ENCODE results near the gene HIPK1. TPM values are rescaled to one million over a fixed set of nuclear protein-coding genes. Genes with fewer than 3 reads are reported as not detected.
A peak's percentile ranks its signal among the peaks of the same experiment; 100 is the strongest.

HIPK1 gene
- polyA plus RNA-seq, 1 donor from 2014 or later, result 6.1 TPM

GRCh38 chr1:113976609-113977278 is 47.6 kb downstream of the HIPK1 start:
- no peaks in the 10 kb centered on the region for H3K9me3 Mint-ChIP-seq
- peak overlapping the region in 1 of 4 donors; percentile 27 for H3K4me3 Mint-ChIP-seq
- H3K27ac Mint-ChIP-seq, result no peak overlapping the region
- peaks cover 2% of the 10 kb centered on the region for H3K36me3 Mint-ChIP-seq
- no peaks in the 10 kb centered on the region for H3K27me3 Mint-ChIP-seq
- H3K4me1 Mint-ChIP-seq, result peaks cover 0 to 5% (median 2%) of the 10 kb centered on the region in 3 donors

GRCh38 chr1:113977906-113978305 is 48.8 kb downstream of the HIPK1 start:
- H3K36me3 Mint-ChIP-seq, result peaks cover 2% of the 10 kb centered on the region
- H3K27ac Mint-ChIP-seq, result no peak overlapping the region
- peaks cover 0 to 5% (median 2%) of the 10 kb centered on the region in 3 donors for H3K4me1 Mint-ChIP-seq
- H3K9me3 Mint-ChIP-seq, result no peaks in the 10 kb centered on the region
- no peaks in the 10 kb centered on the region for H3K27me3 Mint-ChIP-seq
- H3K4me3 Mint-ChIP-seq, result no peak overlapping the region

DNA sequence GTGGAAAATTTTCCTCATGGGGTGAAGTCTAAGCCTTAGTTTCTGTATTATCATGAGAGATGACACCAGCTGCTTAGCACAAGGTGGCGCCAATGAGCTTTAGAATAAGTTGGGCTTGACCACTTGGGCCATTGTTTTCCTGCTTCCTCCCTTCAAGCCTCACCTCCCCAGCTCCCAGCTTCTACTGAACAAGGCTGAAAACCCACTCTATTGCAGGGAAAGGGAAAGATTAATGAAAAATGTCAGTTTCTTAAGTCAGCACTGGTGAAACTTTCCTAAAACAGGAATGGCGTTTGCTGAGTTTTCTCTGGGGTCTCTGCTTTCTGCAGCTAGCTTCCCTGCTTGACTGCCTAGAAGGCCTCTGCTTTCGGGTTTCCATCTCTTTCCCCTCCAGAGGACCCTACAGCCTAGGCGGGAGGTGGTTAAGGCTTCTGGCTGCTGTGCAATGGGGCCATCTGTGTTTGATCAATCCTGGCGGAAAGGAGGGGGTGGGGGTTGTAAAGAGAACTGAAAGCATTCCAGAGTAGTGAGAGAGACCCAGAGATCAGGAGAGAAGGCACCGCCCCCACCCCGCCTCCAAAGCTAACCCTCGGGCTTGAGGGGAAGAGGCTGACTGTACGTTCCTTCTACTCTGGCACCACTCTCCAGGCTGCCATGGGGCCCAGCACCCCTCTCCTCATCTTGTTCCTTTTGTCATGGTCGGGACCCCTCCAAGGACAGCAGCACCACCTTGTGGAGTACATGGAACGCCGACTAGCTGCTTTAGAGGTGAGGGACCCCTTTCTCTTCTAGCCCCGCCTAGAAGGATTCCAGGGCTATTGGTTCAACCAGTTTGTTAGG is 50.0 kb downstream of the HIPK1 start, which contains the start of gene OLFML3:
OLFML3 (plus strand) TSS at position 612 of the 840 bp plus-strand sequence; CDS start at position 655, 43 bp downstream.
- H3K4me1 Mint-ChIP-seq, result peaks cover 0 to 5% (median 2%) of the 10 kb centered on the region in 3 donors
- no peaks in the 10 kb centered on the region for H3K9me3 Mint-ChIP-seq
- H3K36me3 Mint-ChIP-seq, result peaks cover 2% of the 10 kb centered on the region
- no peak within 1 kb of the TSS for H3K4me3 Mint-ChIP-seq
- H3K27ac Mint-ChIP-seq, result peak within 1 kb of the TSS in 2 of 3 donors; percentile 49 to 57
- H3K27me3 Mint-ChIP-seq, result no peaks in the 10 kb centered on the region

DNA sequence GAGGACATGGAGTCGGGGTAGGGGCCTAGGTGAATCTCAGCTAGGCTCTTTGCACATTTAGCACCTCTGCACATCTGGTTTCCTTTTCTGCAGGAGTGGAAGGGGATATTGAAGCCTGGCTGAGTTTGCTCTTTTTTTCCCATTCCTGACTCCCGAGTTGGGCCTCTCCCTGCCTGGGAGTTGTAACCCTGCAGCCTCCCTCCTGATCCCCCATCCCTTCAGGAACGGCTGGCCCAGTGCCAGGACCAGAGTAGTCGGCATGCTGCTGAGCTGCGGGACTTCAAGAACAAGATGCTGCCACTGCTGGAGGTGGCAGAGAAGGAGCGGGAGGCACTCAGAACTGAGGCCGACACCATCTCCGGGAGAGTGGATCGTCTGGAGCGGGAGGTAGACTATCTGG is 51.0 kb downstream of the HIPK1 start:
- H3K4me3 Mint-ChIP-seq, result no peak overlapping the region
- H3K36me3 Mint-ChIP-seq, result peaks cover 2% of the 10 kb centered on the region
- no peaks in the 10 kb centered on the region for H3K9me3 Mint-ChIP-seq
- no peak overlapping the region for H3K27ac Mint-ChIP-seq
- peaks cover under 1 to 5% (median 1%) of the 10 kb centered on the region in 3 donors for H3K4me1 Mint-ChIP-seq
- no peaks in the 10 kb centered on the region for H3K27me3 Mint-ChIP-seq

DNA sequence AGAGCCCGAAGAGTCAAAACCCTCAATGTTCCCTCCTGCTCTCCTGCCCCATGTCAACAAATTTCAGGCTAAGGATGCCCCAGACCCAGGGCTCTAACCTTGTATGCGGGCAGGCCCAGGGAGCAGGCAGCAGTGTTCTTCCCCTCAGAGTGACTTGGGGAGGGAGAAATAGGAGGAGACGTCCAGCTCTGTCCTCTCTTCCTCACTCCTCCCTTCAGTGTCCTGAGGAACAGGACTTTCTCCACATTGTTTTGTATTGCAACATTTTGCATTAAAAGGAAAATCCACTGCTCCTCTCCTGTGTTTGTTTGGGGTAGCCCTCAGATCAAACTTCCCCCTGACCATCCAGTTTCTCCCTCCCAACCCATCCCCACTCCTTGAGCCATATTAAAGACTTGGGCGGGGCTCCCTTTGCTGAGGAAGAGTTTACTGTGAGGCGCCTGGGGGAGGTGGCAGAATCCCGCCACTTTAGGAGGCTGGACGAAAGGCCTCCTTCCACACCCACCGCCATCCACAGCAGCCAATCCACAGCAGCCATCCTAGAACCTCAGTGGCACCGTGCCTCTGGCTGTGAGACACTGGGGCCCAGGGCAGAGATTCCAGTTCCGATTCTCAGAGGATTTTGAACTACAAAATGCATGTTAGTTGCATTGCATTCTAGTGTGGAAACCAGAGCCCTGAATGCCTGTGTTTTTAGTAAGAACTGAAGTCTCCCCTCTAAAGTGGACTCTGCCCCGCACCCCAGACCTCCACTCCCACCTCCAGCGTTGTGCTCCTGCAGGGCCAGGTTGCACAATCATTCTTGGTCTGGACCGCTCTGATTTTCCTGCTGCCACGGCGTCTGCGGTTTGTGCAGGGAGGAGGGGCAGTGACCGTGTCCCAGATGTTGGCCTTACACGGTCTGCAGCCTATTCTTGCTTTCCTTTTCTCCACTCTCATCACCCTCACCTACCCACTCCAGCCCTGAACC is 53.1 kb downstream of the HIPK1 start:
- no peaks in the 10 kb centered on the region for H3K36me3 Mint-ChIP-seq
- no peak overlapping the region for H3K4me3 Mint-ChIP-seq
- H3K9me3 Mint-ChIP-seq, result peaks cover 0 to 2% (median 0%) of the 10 kb centered on the region in 3 donors
- H3K27me3 Mint-ChIP-seq, result no peaks in the 10 kb centered on the region
- H3K27ac Mint-ChIP-seq, result peak overlapping the region in 1 of 3 donors; percentile 27
- H3K4me1 Mint-ChIP-seq, result peaks cover 0 to 5% (median 1%) of the 10 kb centered on the region in 3 donors

DNA sequence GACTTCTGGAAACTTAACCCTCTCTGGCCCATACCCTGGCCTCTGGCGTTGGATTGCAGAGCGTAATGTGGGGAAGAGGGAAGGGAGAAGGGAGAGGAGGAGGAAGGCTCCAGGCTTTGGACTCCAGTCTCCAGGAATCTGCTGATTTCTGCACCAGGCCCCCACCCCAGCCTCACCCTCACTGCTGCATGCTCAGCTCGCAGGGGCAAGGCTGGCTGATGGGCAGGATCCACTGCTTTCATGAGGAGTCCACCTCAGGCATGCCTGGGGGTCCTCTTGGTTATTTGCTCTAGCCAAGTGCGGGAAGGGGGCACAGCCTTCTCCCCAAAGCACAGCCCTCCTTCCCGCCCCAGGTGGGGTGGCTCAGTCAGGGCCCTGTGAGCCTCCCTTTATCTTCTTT is 53.8 kb downstream of the HIPK1 start:
- Mint-ChIP-seq H3K9me3 (peaks cover 0 to 6% (median 0%) of the 10 kb centered on the region in 3 donors), H3K4me1 (peaks cover 0 to 5% (median 1%) of the 10 kb centered on the region in 3 donors), H3K4me3 (no peak overlapping the region), H3K36me3 (no peaks in the 10 kb centered on the region), H3K27ac (peak overlapping the region in 1 of 3 donors; percentile 50), H3K27me3 (no peaks in the 10 kb centered on the region)

DNA sequence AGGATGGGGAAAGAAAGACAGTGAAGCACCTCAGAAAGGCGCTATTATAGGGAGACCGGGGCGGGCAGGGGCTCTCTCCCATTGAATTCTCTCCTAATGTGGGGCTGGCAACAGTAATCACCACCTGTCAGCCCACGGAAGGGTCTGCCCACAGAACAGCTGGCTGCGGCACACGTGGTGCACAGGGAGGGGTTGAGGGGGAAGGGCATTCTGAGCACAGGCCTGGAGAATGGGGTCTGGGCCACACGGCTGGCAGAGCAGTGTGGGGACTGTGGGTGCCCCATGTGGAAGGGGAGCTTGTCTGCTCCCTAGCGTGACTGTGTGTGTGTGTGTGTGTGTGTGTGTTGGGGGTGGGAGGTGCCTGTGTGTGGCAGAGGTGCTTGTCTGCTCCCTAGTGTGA is 54.3 kb downstream of the HIPK1 start:
- H3K27ac Mint-ChIP-seq, result peak overlapping the region in 1 of 3 donors; percentile 50
- H3K36me3 Mint-ChIP-seq, result no peaks in the 10 kb centered on the region

DNA sequence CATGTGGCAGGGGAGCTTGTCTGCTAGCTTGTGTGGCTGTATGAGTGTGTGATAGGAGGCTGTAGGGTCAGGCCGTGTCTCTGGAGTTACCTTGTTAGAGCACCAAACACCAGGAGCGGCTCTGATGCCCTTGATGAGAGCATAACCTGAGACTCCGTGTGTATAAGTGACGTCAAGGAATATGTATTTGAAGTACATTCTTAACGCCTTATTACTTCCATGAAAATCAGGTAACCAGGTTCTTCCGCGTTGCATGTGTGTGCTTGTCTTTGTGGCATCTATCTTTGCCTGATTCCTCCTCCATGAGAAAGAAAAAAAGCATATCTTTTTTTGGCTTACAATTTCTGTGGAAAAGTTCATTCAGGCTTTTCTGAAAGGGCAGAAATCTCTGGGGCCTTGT is 54.7 kb downstream of the HIPK1 start:
- Mint-ChIP-seq H3K9me3 (peaks cover 0 to 6% (median 0%) of the 10 kb centered on the region in 3 donors), H3K4me1 (peaks cover 0 to 2% (median 1%) of the 10 kb centered on the region in 3 donors), H3K4me3 (no peak overlapping the region), H3K36me3 (no peaks in the 10 kb centered on the region), H3K27ac (no peak overlapping the region), H3K27me3 (no peaks in the 10 kb centered on the region)

More for the DNA sequence above, 54.3 kb downstream of the HIPK1 start:
- peaks cover 0 to 6% (median 0%) of the 10 kb centered on the region in 3 donors for H3K9me3 Mint-ChIP-seq
- H3K4me3 Mint-ChIP-seq, result no peak overlapping the region
- peaks cover 0 to 5% (median 1%) of the 10 kb centered on the region in 3 donors for H3K4me1 Mint-ChIP-seq
- H3K27me3 Mint-ChIP-seq, result no peaks in the 10 kb centered on the region

GRCh38 chr1:113984710-113985109 is 55.6 kb downstream of the HIPK1 start:
- no peaks in the 10 kb centered on the region for H3K36me3 Mint-ChIP-seq
- peaks cover 0 to 9% (median 0%) of the 10 kb centered on the region in 3 donors for H3K9me3 Mint-ChIP-seq
- no peak overlapping the region for H3K4me3 Mint-ChIP-seq
- no peak overlapping the region for H3K27ac Mint-ChIP-seq
- peaks cover 0 to 1% (median 0%) of the 10 kb centered on the region in 3 donors for H3K4me1 Mint-ChIP-seq
- peaks cover 2% of the 10 kb centered on the region for H3K27me3 Mint-ChIP-seq

- Mint-ChIP-seq H3K4me1 (peaks cover 0 to 1% (median 0%) of the 10 kb centered on the region in 3 donors), H3K4me3 (no peak overlapping the region), H3K27me3 (peaks cover 12% of the 10 kb centered on the region), H3K36me3 (no peaks in the 10 kb centered on the region), H3K27ac (no peak overlapping the region), H3K9me3 (peaks cover 0 to 9% (median 0%) of the 10 kb centered on the region in 3 donors)
Measured at GRCh38 chr1:113986802-113987201, 57.7 kb downstream of the HIPK1 start.

GRCh38 chr1:113987259-113987658 is 58.1 kb downstream of the HIPK1 start:
- Mint-ChIP-seq H3K27ac (no peak overlapping the region), H3K4me1 (peaks cover 0 to 1% (median 0%) of the 10 kb centered on the region in 3 donors), H3K4me3 (no peak overlapping the region), H3K9me3 (peaks cover 0 to 9% (median 0%) of the 10 kb centered on the region in 3 donors), H3K36me3 (no peaks in the 10 kb centered on the region), H3K27me3 (peaks cover 12% of the 10 kb centered on the region)

DNA sequence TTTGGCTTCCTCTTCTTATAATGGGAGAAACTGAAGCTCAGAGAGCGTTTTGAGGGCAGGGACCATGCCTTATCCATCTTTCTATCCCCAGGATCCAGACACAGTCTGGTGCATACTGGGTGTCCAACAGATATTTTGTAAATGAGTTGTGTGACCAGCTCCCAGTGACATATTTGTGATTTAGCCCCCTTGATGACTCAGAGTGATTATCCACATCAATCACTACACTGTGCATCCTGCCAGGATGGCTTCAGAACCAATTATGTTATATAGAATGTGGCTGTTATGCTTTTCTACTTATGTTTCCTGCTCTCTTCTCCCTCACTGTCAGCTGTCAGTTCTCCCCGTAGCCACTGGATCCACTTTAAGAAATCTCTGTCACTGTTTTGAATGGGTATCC is 61.4 kb downstream of the HIPK1 start:
- Mint-ChIP-seq H3K4me3 (no peak overlapping the region), H3K27ac (no peak overlapping the region), H3K27me3 (peaks cover 12% of the 10 kb centered on the region), H3K4me1 (no peaks in the 10 kb centered on the region), H3K9me3 (peaks cover 4 to 24% (median 13%) of the 10 kb centered on the region in 3 donors), H3K36me3 (peaks cover 3% of the 10 kb centered on the region)

GRCh38 chr1:113990961-113991360 is 61.8 kb downstream of the HIPK1 start:
- H3K4me1 Mint-ChIP-seq, result no peaks in the 10 kb centered on the region
- no peak overlapping the region for H3K4me3 Mint-ChIP-seq

DNA sequence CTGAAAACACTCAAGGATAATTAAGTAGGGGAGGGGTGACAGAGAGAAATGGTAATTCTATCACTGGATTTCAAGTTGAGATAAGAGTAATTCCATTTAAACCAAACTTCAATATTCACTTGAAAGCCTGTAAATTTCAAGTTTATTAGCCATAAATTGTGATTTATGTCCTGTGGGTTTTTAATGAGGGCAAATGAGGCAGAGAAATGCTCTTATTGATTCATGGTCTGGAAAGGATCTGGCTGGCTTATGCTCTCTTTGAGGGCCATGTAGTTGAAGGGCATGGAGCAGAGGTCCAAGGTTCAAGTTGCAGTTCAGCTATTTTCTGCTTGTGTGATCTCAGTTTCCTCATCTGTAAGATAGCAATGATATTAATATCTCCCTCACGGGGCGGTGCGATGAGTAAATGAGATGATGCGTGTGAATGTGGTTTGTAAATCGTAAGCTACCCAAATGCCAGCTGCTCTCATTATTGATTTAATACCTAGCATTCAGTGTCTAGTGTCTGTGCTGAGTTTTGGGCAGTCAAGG is 62.4 kb downstream of the HIPK1 start:
- Mint-ChIP-seq H3K4me1 (no peaks in the 10 kb centered on the region), H3K27ac (no peak overlapping the region), H3K36me3 (peaks cover 3% of the 10 kb centered on the region), H3K9me3 (peaks cover 6 to 24% (median 15%) of the 10 kb centered on the region in 3 donors), H3K27me3 (peaks cover 12% of the 10 kb centered on the region), H3K4me3 (no peak overlapping the region)

More at GRCh38 chr1:113990961-113991360, 61.8 kb downstream of the HIPK1 start:
- Mint-ChIP-seq H3K27ac (no peak overlapping the region), H3K9me3 (peaks cover 6 to 24% (median 15%) of the 10 kb centered on the region in 3 donors), H3K36me3 (peaks cover 3% of the 10 kb centered on the region), H3K27me3 (peaks cover 12% of the 10 kb centered on the region)

Measured in IgD-negative memory B cell (primary cell).